Camera-type eye (tissue), 1 donor: Measurements from ENCODE around the gene FMN1. TPM values are rescaled to one million over a fixed set of nuclear protein-coding genes. Genes with fewer than 3 reads are reported as not detected.

Source experiments
- total RNA-seq: library from RNA; depleted of rRNA; stranded (reverse); fragments of >200 nt; gene quantifications from one replicate; pipeline ENCODE4 v1.2.3, GENCODE V29; 2014

Gene FMN1
- total RNA-seq, result 67.1 TPM

GRCh38 chr15:33194704-33195670 is at the start of gene FMN1:
Gene FMN1 (minus strand): TSS chr15:33194714. CDS start chr15:33154914, 39,800 bp downstream.

GRCh38 chr15:32717426-32718226 is 476.9 kb downstream of the FMN1 start, which contains the start of gene GREM1:
Gene GREM1 (plus strand): TSS chr15:32718004. CDS start chr15:32730691, 12,687 bp downstream.

Other genes starting within 250 kb of the FMN1 start
- 14.1 TPM for gene RYR3, start 116.3 kb upstream of the FMN1 start, total RNA-seq